ENCODE data around the gene ZSCAN22.

Gene ZSCAN22

GRCh38 chr19:58351990-58352755, 25.4 kb downstream of the ZSCAN22 start:
- DNase-seq (ENCODE audit: low read depth): no peak

DNA sequence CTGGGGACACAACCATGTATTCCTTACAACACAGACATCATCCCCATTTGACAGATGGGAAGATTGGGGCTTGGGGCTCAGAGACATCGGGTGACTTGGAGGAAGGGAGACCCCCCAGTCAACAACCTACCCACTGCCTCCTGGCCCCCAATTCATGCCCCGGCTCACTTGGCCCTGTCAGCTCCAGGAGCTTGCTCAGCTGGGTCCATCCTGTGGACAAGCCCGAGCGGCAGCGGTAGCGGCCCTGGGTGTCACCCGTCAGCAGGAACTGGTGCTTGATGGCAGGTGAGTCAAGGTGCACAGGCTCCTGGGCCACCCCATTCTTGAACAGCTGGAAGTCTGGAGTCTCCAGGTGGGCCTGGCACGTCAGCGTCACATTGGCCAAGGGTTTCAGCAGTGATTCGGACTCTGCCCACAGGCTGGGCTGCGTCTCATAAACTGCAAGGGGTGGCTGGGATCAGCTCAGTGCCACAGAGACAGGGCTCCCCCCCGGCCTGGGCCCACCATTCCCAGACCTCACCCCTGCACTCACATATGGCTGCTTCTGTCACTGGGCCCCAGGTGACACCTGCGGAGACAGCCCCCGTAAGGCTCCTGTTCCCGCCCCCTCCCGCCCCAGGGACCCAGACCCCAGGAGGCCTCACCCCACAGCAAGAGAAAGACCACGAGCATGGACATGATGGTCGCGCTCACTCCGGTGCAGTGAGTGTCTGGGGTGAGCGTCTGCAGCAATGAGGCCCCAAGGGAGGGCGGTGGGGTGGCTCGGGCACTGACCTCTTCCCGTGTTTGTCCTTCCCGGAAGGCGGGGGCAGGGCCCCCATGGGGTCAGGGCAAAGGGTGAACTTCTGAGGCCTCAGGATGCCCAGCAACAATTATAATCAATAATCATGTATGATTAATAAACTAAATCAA, 26.2 kb downstream of the ZSCAN22 start, which contains the start of gene A1BG:
A1BG (minus strand) TSS at position 733 of the 912 bp plus-strand sequence; CDS start at position 678, 55 bp downstream.
- DNase-seq (ENCODE audit: low read depth): no peak

- DNase-seq (ENCODE audit: low read depth): no peak
Measured at GRCh38 chr19:58353717-58354477, 27.1 kb downstream of the ZSCAN22 start.

- DNase-seq (ENCODE audit: low read depth): no peak
Measured at GRCh38 chr19:58354478-58355030, 27.8 kb downstream of the ZSCAN22 start.

DNA sequence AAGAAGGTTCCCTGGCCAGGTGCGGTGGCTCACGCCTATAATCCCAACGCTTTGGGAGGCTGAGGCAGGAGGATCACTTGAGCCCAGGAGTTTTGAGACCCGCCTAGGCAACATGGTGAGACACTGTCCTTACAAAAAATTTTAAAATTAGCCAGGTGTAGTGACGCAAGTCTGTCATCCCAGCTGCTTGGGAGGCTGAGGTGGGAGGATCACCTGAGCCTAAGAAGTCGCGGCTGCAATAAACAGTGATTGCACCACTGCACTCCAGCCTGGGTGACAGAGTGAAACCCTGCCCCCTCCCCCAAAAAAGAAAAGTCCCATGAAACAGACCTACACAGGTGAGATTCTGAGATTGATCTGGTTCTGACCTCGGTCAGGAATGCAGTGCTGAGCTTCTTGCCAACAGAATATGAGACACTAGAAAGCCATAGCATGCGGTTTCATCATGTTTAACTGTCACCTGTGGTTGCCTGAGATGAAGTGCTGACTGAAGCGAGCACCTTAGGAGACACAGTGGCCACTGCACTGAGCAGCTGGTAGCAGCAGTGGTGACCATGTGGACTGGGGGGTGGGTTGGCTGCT, 28.5 kb downstream of the ZSCAN22 start:
- no peak for DNase-seq (ENCODE audit: low read depth)

- peak; percentile 28 for DNase-seq (ENCODE audit: low read depth)
Measured at GRCh38 chr19:58355908-58356765, 29.3 kb downstream of the ZSCAN22 start.

GRCh38 chr19:58356766-58357480, 30.1 kb downstream of the ZSCAN22 start:
- DNase-seq (ENCODE audit: low read depth): no peak

- DNase-seq (ENCODE audit: low read depth): no peak
Measured at GRCh38 chr19:58357481-58358145, 30.8 kb downstream of the ZSCAN22 start.

DNA sequence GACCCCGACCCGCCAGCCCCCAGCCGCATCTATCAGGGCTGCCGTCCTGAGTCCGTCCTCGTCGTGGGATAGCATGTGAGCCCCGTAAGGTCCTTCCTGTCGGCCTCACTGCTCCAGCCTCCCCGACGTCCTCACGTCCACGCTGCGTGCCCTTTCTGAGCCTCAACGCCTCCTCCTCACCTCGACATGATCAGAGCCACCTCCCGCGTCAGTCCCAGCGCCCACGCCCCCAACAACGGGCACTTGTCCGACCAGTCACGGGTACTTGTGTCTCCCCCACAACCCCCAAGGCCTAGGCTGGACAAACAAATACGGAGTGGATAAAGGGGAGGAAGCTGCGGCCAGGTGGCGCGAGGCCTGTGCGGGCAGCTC, 35.1 kb downstream of the ZSCAN22 start:
- DNase-seq (ENCODE audit: low read depth): no peak

DNA sequence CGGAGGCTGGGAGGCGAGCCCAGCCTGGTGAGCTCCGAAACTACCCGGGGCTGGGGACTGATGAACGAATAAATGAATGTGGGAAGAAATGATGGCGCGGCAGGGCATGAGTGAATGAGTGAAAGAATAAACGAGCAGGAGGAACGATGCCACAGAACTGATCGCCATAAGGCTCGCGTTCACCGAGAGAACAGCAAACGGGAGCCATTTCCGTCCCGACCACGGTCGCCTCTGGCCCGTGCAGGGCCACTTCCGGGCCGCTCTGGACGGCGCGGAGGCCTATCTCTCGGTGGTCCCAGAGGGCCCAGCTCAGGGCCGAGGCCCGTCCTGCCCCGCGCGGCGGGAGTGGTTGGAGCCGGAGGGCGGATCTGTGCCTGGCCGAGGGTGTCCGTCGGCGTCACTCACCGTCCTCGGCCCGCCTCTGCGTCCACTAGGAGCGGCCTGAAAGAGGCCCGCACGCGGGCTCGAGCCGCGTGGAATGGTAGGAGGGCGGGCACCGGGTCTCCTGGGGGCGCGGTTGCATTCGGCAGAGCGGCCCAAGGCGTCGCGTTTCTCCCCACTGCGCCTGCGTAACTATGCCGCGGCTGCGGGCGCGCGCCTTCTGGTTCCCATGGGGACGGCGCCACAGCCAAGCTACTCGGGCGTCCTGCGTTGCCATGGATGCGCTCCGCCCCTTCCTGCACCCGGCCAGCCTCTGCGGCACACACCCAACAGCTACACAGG, 35.6 kb downstream of the ZSCAN22 start, which contains the start of gene ZNF497:
ZNF497 (minus strand) TSS at position 480 of the 723 bp plus-strand sequence. CDS start 5,116 bp downstream, outside the sequence.
- DNase-seq (ENCODE audit: low read depth): peak; percentile 93

DNA sequence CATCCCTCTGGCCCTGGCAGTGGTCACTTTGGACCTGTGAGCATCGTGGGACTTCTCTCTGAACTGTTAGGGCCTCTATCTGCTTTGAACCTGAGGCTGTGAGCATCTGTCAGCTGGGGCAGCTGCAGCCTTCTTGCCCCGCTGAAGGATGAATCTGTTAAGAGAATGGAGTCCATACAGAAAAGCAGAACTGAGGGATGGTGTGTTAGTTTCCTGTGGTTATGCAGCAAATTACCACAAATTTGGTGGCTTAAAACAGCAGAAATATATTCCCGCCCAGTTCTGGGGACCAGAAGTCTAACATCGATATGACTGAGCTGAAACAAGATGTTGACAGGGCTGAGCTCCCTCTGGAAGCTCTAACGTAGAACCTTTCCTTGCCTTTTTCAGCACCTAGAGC, 37.4 kb downstream of the ZSCAN22 start:
- no peak for DNase-seq (ENCODE audit: low read depth)

- no peak for DNase-seq (ENCODE audit: low read depth)
Measured at GRCh38 chr19:58366585-58367430, 40.0 kb downstream of the ZSCAN22 start.

- no peak for DNase-seq (ENCODE audit: low read depth)
Measured at GRCh38 chr19:58367698-58368454, 41.1 kb downstream of the ZSCAN22 start.

- no peak for DNase-seq (ENCODE audit: low read depth)
Measured at GRCh38 chr19:58368561-58369360, 42.0 kb downstream of the ZSCAN22 start.

DNA sequence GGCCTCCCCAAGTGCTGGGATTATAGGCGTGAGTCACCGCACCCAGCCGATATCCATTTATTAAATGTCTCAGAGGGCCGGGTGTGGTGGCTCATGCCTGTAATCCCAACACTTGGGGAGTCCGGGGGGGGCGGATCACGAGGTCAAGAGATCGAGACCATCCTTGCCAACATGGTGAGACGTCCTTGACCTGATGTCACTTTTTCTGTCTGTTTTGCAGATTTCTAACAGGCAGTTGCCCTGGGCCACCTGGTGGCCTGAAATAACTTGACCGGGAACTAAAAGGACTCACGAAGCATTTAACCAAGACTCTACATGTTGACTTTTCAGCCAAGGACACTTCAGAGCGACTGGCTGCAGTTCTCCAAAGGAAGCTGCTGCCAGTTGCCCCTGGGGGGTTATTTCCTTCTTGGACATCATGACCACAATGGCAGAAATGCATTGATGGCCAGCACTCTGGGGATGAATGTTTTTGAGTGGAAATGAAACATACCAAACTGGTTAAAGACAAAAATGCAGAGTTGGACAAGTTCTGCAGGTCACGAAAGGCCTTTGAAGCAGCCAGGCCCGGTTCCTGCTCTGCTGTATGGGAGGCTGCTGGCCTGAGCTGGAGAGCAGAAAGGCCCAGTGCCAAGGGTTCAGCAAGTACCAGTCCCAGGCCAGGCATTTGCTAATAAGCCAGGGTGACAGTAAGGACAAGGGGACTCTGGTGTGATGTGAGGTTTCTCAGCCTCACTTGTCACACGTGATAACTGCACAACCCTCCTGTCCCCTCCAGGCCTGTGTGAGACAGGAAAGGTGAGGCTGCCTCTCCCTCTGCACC, 45.7 kb downstream of the ZSCAN22 start:
- DNase-seq (ENCODE audit: low read depth): no peak

Data from T follicular helper cell (primary cell).